Keratinocyte (primary cell): Measurements from ENCODE around the gene NT5DC2. TPM values are rescaled to one million over a fixed set of nuclear protein-coding genes. Genes with fewer than 3 reads are reported as not detected.

ENCODE experiments used
- DNase-seq: peaks from one replicate; pipeline ENCODE4 v3.0.0-alpha.2; 2011; ENCODE audit warnings: low read depth, missing footprints, low spot score
- FAIRE-seq: peaks from 2 replicates; lab custom pipeline; 2011; peaks lifted over from hg19 to GRCh38; lab: Jason Lieb, UNC
- H2AFZ ChIP-seq: 2 replicates; pipeline ENCODE4 v1.6.0; 2012; ENCODE audit warnings: low read length, control low read depth, inconsistent platforms; ENCODE audit not compliant: control insufficient read depth
- H3K27ac ChIP-seq: 2 replicates; pipeline ENCODE4 v1.5.1; 2011; ENCODE audit warnings: low read length; ENCODE audit not compliant: control insufficient read depth, insufficient read depth
- H3K27me3 ChIP-seq: 3 replicates; pipeline ENCODE4 v1.6.0; 2011; ENCODE audit warnings: low read length; ENCODE audit not compliant: control insufficient read depth, insufficient read depth; ENCODE audit errors: extremely low read depth
- H3K36me3 ChIP-seq, 2 experiments: 2 replicates in 1 of 2; 3 replicates in 1 of 2; pipeline ENCODE4 v1.5.1; 2011; ENCODE audit warnings: low read length in 2 of 2, mild to moderate bottlenecking in 1 of 2; ENCODE audit not compliant: control insufficient read depth in 2 of 2, insufficient read depth in 2 of 2; ENCODE audit errors: extremely low read depth in 1 of 2
- H3K4me1 ChIP-seq: 3 replicates; pipeline ENCODE4 v1.5.1; 2011; ENCODE audit warnings: low read length; ENCODE audit not compliant: control insufficient read depth, insufficient read depth; ENCODE audit errors: extremely low read depth
- H3K4me2 ChIP-seq: 3 replicates; pipeline ENCODE4 v1.6.0; 2011; ENCODE audit warnings: low read depth, low read length; ENCODE audit not compliant: control insufficient read depth, insufficient read depth; ENCODE audit errors: extremely low read depth
- H3K4me3 ChIP-seq, 3 experiments: fragments of 200-600 bp in 1 of 3; sonication (generic) in 1 of 3; 2 replicates in 2 of 3; 3 replicates in 1 of 3; pipeline ENCODE4 v1.5.1; 2011 to 2016; ENCODE audit warnings: low read length in 3 of 3, mild to moderate bottlenecking in 3 of 3, control low read depth in 2 of 3, inconsistent platforms in 1 of 3, low read depth in 1 of 3, mixed read lengths in 1 of 3, mixed run types in 1 of 3, moderate library complexity in 1 of 3; ENCODE audit not compliant: control insufficient read depth in 2 of 3, insufficient read depth in 2 of 3; ENCODE audit errors: extremely low read depth in 1 of 3
- H3K79me2 ChIP-seq: 2 replicates; pipeline ENCODE4 v1.6.0; 2012; ENCODE audit warnings: low read length; ENCODE audit not compliant: control insufficient read depth, insufficient read depth
- H3K9ac ChIP-seq: 3 replicates; pipeline ENCODE4 v1.6.0; 2011; ENCODE audit warnings: low read length; ENCODE audit not compliant: control insufficient read depth, insufficient read depth; ENCODE audit errors: extremely low read depth
- H3K9me1 ChIP-seq: 3 replicates; pipeline ENCODE4 v1.6.0; 2011; ENCODE audit warnings: low read length; ENCODE audit not compliant: control insufficient read depth, insufficient read depth; ENCODE audit errors: extremely low read depth
- H3K9me3 ChIP-seq: 2 replicates; pipeline ENCODE4 v1.5.1; 2012; ENCODE audit warnings: low read depth, low read length; ENCODE audit not compliant: control insufficient read depth
- H4K20me1 ChIP-seq: 3 replicates; pipeline ENCODE4 v1.6.0; 2011; ENCODE audit warnings: low read length; ENCODE audit not compliant: control insufficient read depth, insufficient read depth; ENCODE audit errors: extremely low read depth
- EZH2 ChIP-seq: IDR thresholded peaks from one replicate; pipeline ENCODE4 v1.6.1; 2012; ENCODE audit warnings: inconsistent platforms, mild to moderate bottlenecking, low read length, moderate library complexity
- dilution Hi-C: fragments of 300-500 bp; cut with MboI; formaldehyde crosslinking; loops from one replicate; pipeline ENCODE4 v1.7.0; 2020; ENCODE audit warnings: low sequenced_read_pairs; ENCODE audit not compliant: extremely low pct_ligation_motif_present
- polyA plus RNA-seq, 5 experiments: library from polyadenylated mRNA; depleted of rRNA in 3 of 5; stranded (reverse) in 3 of 5; stranded (forward) in 1 of 5; unstranded in 1 of 5; fragments of >200 nt; gene quantifications; 1 replicate in 1 of 5; 2 replicates in 3 of 5; 3 replicates in 1 of 5; pipeline versions ENCODE4 v1.2.1 to v1.2.3, GENCODE V29; 2011 to 2012; ENCODE audit warnings: missing spikeins in 2 of 5, low read depth in 1 of 5, low replicate concordance in 1 of 5
- TF ChIP-seq, protein P1 (sequence below), 3 experiments: IDR thresholded peaks in 1 of 3; conservative IDR thresholded peaks in 1 of 3; optimal IDR thresholded peaks in 1 of 3; 2 replicates in 2 of 3; 3 replicates in 1 of 3; pipeline versions ENCODE3 to v1.5.1; 2011; ENCODE audit warnings: low read length in 3 of 3, mild to moderate bottlenecking in 3 of 3, moderate library complexity in 2 of 3, control low read depth in 1 of 3, inconsistent platforms in 1 of 3; ENCODE audit not compliant: insufficient read depth in 2 of 3; ENCODE audit errors: extremely low read depth in 1 of 3

NT5DC2 gene
- polyA plus RNA-seq, 1 donor (not counting 4 experiments of a cell fraction or from before 2014, with no cell fraction given): 54.7 TPM

GRCh38 chr3:52524258-52524751 lies 9.4 kb downstream of the NT5DC2 start:
- Histone ChIP-seq H3K79me2 (no peaks in the 10 kb centered on the region), H3K27ac (no peak overlapping the region), H4K20me1 (peaks cover 3% of the 10 kb centered on the region), H3K9me1 (peaks cover 3% of the 10 kb centered on the region), H3K4me2 (peak overlapping the region; percentile 32), H3K27me3 (no peaks in the 10 kb centered on the region), H3K9me3 (no peaks in the 10 kb centered on the region), H3K4me1 (peaks cover 20% of the 10 kb centered on the region), H2AFZ (no peak overlapping the region), H3K4me3 (no peak overlapping the region), H3K36me3 (peaks cover 12 to 16% of the 10 kb centered on the region in 2 experiments), H3K9ac (no peak overlapping the region)
- no peak for DNase-seq
- no peak for FAIRE-seq
- dilution Hi-C loops: no loop called here
- TF ChIP-seq EZH2: no peak
- TF ChIP-seq, protein P1, sequence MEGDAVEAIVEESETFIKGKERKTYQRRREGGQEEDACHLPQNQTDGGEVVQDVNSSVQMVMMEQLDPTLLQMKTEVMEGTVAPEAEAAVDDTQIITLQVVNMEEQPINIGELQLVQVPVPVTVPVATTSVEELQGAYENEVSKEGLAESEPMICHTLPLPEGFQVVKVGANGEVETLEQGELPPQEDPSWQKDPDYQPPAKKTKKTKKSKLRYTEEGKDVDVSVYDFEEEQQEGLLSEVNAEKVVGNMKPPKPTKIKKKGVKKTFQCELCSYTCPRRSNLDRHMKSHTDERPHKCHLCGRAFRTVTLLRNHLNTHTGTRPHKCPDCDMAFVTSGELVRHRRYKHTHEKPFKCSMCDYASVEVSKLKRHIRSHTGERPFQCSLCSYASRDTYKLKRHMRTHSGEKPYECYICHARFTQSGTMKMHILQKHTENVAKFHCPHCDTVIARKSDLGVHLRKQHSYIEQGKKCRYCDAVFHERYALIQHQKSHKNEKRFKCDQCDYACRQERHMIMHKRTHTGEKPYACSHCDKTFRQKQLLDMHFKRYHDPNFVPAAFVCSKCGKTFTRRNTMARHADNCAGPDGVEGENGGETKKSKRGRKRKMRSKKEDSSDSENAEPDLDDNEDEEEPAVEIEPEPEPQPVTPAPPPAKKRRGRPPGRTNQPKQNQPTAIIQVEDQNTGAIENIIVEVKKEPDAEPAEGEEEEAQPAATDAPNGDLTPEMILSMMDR (optimal IDR thresholded peaks at IDR 0.05 in 1 of 3, IDR thresholded peaks at IDR 0.05 in 1 of 3, conservative IDR thresholded peaks at IDR 0.05 in 1 of 3; ENCODE audit: extremely low read depth in 1 of 3, insufficient read depth in 2 of 3, low read length in 3 of 3): no peak

DNA sequence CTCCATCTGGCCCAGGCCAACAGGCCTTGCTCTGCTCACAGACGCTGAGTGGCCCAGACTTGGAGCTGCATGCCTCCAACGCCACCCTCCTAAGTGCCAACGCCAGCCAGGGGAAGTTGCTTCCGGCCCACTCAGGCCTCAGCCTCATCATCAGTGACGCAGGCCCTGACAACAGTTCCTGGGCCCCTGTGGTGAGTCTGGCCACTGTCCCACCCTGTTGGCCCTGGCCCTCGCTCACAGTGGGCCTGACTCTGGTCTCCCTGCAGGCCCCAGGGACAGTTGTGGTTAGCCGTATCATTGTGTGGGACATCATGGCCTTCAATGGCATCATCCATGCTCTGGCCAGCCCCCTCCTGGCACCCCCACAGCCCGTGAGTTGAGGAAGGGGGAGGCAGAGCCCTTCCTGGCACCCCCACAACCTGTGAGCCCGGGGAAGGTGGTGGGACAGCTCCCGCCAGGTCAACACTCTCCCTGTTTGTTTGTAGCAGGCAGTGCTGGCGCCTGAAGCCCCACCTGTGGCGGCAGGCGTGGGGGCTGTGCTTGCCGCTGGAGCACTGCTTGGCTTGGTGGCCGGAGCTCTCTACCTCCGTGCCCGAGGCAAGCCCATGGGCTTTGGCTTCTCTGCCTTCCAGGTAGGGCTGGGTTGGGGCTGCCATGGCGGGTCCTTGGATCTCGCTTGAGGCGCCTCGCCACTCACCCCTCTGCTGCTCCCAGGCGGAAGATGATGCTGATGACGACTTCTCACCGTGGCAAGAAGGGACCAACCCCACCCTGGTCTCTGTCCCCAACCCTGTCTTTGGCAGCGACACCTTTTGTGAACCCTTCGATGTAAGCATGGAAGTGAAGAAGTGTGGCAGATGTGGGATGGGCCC lies 10.0 kb downstream of the NT5DC2 start:
- peaks cover 20% of the 10 kb centered on the region for H3K4me1 ChIP-seq
- DNase-seq: no peak
- no peak overlapping the region for H2AFZ ChIP-seq
- peaks cover 12% of the 10 kb centered on the region in 2 experiments for H3K36me3 ChIP-seq
- H3K4me3 ChIP-seq: no peak overlapping the region
- no peaks in the 10 kb centered on the region for H3K9me3 ChIP-seq
- dilution Hi-C loops: no loop called here
- no peak overlapping the region for H3K9ac ChIP-seq
- no peak overlapping the region for H3K27ac ChIP-seq
- H3K27me3 ChIP-seq: no peaks in the 10 kb centered on the region
- peaks cover 3% of the 10 kb centered on the region for H3K9me1 ChIP-seq
- TF ChIP-seq EZH2: no peak
- TF ChIP-seq, protein P1 (optimal IDR thresholded peaks at IDR 0.05 in 1 of 3, IDR thresholded peaks at IDR 0.05 in 1 of 3, conservative IDR thresholded peaks at IDR 0.05 in 1 of 3; ENCODE audit: extremely low read depth in 1 of 3, insufficient read depth in 2 of 3, low read length in 3 of 3): no peak
- peaks cover 3% of the 10 kb centered on the region for H4K20me1 ChIP-seq
- H3K4me2 ChIP-seq: no peak overlapping the region
- no peak for FAIRE-seq
- no peaks in the 10 kb centered on the region for H3K79me2 ChIP-seq
